Stimulated activated CD4-positive, alpha-beta T cell treated with anti-CD3 and anti-CD28 coated beads, Interleukin-1b, Interleukin-23, amount 100 ng/mL, for 1 hour (primary cell): ENCODE results near the gene COG5.

Experiments used
- DNase-seq, 2 donors: peaks; one replicate each; pipeline ENCODE4 v3.0.0-alpha.2; 2020; ENCODE audit warnings: low read depth in 2 of 2

COG5 gene

DNA sequence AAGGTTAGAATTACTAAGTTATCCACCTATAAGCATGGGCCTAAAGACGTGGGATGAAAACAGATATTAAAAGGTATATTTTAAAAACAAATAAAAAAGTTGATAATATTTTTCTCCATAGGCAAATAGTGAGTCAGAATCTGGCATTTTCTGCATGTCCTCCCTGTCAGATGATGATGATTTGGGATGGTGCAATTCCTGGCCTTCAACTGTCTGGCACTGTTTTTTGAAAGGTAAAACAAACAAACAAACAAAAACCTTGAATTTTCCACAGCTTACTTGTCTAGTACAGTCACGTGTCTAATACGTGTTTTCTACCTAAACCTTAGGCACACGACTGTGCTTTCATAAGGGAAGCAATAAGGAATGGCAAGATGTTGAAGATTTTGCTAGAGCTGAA lies 377.5 kb downstream of the COG5 start:
- no peak for DNase-seq

GRCh38 chr7:107185716-107186115 lies 378.0 kb downstream of the COG5 start:
- DNase-seq = no peak

DNA sequence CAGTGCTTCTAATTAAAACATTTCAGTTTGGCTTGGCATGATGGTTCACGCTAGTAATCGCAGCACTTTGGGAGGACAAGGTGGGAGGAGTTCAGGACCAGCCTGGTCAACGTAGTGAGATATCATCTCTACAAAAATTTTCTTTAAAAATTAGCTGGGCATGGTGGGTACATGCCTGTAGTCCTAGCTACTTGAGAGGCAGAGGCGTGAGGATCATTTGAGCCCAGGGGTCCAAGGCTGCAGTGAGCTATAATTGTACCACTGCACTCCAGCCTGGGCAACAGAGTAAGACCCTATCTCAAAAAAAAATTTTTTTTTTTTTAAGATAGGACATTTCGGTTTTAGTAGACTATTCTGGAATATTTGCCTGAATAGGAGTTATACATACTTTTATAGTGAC lies 382.5 kb downstream of the COG5 start:
- DNase-seq = no peak

DNA sequence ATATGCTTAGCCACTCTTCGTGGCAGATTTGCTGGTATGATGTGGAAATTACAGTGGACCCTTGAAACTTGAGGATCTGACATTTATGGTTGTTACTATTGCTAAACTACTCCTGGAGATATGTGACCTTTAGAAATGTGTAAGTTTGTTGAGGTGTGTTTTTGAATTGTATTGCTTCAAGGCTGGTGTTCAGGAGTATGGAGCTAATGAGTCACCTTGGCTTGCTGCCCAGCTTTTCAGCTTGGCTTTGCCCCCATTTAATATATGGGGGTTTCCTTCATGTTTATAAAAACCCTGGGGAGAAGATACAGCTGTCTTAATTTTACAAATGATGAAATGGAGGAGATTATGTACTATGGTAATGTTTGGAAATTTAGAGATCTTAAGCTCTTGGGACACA lies 383.3 kb downstream of the COG5 start:
- peak; percentile 13 to 52 for DNase-seq

DNA sequence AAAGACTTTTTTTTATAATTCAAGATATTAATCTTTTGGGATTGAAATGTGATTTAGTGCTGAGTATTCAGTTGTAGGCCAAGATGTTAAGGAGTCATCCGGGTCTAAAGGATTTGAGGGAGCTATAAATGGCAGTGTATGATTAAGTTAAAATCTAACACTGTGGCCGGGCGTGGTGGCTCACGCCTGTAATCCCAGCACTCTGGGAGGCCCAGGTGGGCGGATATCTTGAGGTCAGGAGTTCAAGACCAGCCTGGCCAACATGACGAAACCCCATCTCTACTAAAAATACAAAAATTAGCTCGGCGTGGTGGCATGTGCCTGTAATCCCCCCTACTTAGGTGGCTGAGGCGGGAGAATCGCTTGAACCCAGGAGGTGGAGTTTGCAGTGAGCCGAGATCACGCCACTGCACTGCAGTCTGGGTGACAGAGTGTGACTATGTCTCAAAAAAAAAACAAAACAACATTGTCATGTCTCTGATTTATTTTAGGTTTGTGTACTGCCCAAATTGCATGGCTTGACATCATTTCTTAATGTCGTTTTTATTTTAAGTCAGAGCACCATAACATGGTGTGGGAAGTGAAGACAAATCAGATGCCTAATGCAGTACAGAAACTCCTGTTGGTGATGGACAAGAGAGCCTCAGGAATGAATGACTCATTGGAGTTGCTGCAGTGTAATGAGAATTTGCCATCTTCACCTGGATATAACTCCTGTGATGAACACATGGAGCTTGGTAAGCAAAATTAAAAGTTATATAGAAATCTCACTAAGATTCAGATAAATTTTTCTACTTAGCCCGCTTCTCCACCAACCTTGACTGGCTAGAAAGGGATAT lies 384.2 kb downstream of the COG5 start:
- no peak for DNase-seq

GRCh38 chr7:107173691-107174406 lies 389.9 kb downstream of the COG5 start:
- no peak for DNase-seq

DNA sequence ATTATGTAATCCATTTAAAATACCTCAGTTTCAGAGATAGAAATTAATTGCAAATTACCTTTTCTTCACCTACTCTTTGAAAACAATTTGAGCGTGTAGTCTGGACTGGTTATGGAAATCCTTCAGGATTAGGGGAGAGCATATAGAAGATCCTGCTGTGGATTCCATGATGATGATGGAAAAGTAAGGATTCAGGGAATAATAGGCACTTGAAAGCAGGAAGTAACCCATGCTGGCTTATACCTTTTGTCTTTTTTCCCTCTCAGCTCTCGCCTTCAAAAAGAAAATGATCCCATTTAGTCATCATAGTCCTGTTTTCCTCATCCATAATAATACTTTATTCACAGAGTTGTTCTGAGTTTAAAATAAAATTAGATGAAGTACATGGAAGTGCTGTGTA lies 390.5 kb downstream of the COG5 start:
- no peak for DNase-seq

DNA sequence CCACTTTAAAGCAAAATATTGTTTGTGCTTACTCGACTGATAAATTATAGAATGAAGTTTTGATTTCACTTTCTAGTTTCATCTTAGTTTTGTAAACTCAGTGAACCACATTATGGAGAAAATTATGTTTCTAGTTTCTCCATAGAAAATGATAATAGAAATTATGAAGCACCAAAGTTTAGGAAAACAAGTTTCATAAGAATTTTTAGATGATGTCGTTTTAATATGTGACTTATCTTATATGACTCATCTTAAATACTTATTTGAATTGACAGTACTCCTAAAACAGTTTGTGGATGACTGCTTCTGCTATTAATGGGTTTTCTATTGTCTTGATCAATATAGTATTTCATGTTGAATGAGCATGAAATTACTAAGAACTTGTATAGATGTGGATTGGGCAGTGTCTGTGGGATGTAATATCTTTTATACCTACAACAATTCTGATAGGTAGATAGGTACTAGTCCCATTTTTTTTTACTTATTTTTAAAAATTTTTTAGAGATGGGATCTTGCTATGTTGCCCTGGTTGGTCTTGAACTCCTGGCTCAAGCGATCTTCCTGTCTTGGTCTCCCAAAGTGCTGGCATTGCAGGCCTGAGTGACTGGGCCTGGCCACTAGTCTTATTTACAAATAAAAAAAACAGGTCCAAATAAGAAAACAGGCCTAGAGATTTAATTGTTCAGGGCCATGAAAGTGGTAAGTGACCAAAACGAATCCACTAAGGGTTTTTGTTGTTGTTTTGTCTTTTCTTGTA lies 391.3 kb downstream of the COG5 start:
- DNase-seq = no peak

GRCh38 chr7:107171496-107171895 lies 392.2 kb downstream of the COG5 start:
- no peak for DNase-seq

- DNase-seq = no peak
Observed at GRCh38 chr7:107170051-107170915, 393.4 kb downstream of the COG5 start.

DNA sequence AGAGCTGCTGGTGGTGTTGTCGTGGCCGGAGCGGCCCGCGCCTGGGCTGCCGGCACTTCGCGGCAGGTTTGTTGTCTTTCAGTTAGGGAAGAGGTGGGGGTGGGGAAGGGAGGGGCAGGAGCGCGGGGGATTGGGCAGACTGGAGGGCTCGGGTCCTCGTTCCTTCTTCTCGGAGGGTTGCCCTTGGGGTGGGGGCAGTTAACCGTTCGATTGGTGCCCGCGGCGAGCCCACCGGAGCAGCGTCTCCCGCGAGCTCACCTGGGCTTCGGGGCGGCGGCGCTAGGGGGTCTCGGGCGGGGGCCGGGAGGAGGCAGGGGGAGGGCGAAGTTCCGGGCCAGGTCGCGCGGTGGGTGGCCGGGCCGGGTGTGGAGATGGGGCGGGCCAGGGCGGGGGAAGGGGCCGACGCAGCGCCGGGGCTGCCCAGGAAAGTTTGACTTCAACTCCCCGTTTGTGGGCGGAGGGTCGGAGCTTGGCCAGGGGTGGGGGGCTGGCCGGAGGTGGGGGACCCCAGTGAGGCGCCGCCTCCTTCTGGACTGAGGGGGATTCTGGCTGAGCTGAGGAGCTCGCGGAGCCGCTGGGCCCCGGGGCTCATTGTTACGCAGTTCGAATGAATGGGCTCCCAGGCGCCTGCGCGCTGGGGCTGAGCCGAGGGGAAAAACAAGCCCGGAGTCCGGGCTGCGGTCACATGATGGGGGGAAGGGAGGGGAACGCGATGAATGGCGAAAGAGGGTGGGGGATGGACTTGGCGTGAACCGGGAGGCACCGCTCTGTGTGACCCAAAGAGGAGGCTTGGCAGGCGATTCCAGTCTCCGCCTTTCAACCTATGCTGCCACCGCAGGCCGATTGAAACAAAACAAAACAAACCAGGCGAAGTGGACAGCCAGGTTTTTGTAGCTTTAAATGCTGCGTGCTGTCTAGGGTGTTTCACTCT lies 394.3 kb downstream of the COG5 start:
- DNase-seq = peak; percentile 53 to 55

GRCh38 chr7:107168233-107169119 lies 395.2 kb downstream of the COG5 start, which contains the start of gene HBP1:
TSS of gene HBP1 (plus strand) at chr7:107169003. CDS start at chr7:107179894, 10,891 bp downstream.
- DNase-seq = peak; percentile 94

DNA sequence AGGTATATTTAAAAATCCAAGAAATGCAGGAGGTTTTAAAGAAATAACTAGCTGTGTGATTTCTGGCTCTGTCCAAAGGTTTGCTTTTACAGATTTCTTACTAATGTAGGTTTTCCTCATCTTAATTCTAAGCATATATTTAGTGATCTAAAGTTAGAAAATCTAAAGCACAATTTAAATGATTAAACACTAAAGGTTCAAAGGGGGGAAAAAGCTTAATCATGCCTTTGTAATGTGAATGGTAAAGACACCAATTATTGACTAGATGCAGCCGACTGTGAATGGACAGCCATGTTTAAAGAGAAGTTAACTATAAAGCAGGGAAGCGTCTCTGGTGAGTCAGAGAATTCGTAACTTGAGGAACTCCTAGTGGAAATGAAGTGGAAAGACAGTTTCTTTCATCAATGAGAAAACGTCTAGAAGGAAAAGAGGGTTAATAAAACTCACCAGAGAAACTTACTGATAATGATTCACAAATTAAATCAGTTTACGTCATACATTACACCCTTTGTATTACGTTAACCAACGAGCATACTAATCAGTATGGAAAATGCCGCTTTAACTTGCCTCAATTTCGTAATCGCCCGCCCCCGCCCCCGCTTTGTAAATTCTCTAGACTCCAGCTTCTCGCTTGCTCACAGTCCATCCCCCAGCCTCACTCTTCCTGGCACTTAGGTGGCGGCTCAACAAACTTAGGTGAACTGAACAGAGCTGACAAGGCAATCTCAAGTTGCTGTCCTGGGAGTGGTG lies 396.1 kb downstream of the COG5 start:
- DNase-seq = peak in 1 of 2 donors; percentile 39

- no peak for DNase-seq
Observed at GRCh38 chr7:107166736-107167426, 396.8 kb downstream of the COG5 start.

- no peak for DNase-seq
Observed at GRCh38 chr7:107165341-107165740, 398.4 kb downstream of the COG5 start.

DNA sequence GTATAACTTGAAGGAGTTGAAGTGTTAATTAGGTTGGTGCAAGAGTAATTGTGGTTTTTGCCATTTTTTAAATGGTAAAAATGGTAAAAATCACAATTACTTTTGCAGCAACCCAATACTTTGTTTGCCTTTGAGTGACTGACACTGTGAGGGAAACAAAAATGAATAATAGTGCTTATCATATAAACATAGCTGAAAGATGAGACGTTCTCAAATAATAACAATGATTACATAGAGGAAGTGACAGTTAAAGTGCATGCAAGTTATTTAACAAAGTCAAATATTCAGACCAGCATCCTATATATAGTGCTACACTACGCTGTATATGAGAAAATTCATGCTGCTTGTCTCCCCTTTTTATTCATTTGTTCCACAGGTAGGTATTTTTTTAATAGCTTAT lies 399.6 kb downstream of the COG5 start:
- DNase-seq = no peak

DNA sequence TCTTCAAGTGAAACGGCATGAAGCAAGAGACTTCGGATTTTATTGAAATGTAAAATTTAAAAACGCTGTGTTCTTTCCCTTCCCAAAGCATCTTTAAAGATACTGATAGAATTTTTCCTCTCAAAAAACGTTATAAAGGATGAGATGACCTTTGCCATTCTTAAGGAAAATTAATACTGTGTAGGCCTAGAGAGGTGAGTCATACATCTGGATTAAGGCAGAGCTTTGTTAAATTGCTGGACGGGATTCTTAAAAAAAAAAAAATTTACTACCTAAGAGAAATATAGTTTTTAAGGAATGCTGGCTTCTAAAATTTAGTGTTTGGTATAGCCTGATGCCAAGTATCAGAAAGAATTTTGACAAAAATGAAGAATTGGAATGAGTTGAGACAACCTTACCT lies 401.2 kb downstream of the COG5 start:
- no peak for DNase-seq

DNA sequence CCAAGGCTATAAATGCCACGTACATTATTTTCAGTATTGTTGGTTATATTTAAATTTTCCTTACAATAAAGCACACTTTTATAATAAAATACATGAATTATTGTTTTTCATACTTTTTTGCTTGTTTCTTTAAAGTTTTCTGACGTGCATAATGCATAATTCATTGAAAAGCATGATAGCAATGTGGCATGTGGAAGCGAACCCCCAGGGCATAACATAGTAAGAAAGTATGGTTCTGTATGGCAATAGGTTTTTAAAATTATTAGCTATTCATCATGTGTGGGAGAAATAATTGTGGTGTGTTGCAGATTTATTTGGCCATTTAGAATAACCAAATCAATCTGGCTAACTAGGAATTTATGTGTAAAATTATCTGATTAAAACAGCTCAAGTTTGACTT lies 402.3 kb downstream of the COG5 start:
- no peak for DNase-seq
